Fibroblast of pulmonary artery (primary cell): Measurements from ENCODE around the gene ZNF638.
A peak's percentile ranks its signal among the peaks of the same experiment; 100 is the strongest.
"Not testable (repeated sequence)": the region's sequence is repeated elsewhere in the genome, so short reads cannot be mapped to it uniquely, and the experiment has no call there.

Experiments used
- DNase-seq: peaks from one replicate; pipeline ENCODE4 v3.0.0-alpha.2; 2010; ENCODE audit warnings: low read depth
- H3K4me3 ChIP-seq: replicated peaks from 2 replicates; pipeline ENCODE4 v1.5.1; 2011; ENCODE audit warnings: low read depth, mild to moderate bottlenecking, control low read depth, low read length, moderate library complexity
- CTCF ChIP-seq: IDR thresholded peaks from 2 replicates; pipeline ENCODE4 v1.5.1; 2011; ENCODE audit warnings: mild to moderate bottlenecking, control low read depth, low read length, inconsistent platforms; ENCODE audit errors: missing control alignments

The ZNF638 gene

GRCh38 chr2:71389384-71390072, 57.9 kb downstream of the ZNF638 start:
- H3K4me3 ChIP-seq, result no peak overlapping the region
- peak; percentile 8 for DNase-seq
- TF ChIP-seq CTCF, result no peak

GRCh38 chr2:71393216-71393615, 61.6 kb downstream of the ZNF638 start:
- TF ChIP-seq CTCF, result no peak
- no peak for DNase-seq
- H3K4me3 ChIP-seq, result no peak overlapping the region

- DNase-seq, result no peak
- TF ChIP-seq CTCF, result no peak
- no peak overlapping the region for H3K4me3 ChIP-seq
These were observed 63.9 kb downstream of the ZNF638 start for GRCh38 chr2:71395471-71395870.

DNA sequence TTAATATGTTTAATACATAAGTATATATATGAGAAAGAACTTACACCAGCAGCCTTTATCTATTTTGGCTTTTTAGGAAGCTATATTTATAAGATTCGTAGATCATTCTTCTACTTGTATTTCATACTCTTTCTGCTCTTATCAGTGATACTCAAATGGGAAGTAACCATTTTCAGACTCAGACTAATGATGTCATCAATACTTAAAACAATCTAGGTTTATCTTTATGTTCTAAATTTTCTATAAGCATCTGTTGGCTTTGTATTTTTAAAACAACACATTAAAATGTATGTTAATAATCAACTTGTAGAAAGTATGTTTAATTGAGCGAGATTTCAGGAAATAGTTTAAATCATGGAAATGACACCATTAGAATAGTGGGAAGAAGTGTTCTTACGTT, 70.8 kb downstream of the ZNF638 start:
- TF ChIP-seq CTCF, result no peak
- no peak for DNase-seq
- no peak overlapping the region for H3K4me3 ChIP-seq

DNA sequence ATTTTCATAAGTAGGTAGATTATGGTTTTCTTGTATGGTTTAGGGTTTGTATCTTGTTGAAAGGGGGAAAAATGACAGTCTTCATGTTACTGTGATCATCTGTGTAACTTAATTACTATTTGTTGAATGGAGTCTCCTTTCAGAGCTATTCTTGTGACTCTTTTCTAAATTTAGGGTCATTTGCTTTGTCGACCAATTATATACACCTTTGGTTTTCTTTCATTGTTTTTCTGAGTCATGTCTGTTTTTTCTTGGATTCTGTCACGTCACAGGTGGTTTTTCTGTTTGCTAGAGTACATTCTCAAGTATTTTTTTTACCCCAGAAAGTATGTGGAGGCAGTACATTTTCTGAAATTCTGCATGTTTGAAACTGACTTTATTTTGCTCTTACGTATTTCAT, 78.0 kb downstream of the ZNF638 start:
- TF ChIP-seq CTCF, result no peak
- DNase-seq, result no peak
- no peak overlapping the region for H3K4me3 ChIP-seq

GRCh38 chr2:71410696-71411095, 79.1 kb downstream of the ZNF638 start:
- DNase-seq, result no peak
- TF ChIP-seq CTCF, result no peak
- H3K4me3 ChIP-seq, result no peak overlapping the region

- H3K4me3 ChIP-seq, DNase-seq: not testable (repeated sequence)
These were observed 85.3 kb downstream of the ZNF638 start for GRCh38 chr2:71416866-71417265.
